OCI-LY7 (cell line): ENCODE results near the gene GTF3C1.

Experiments used
- CTCF ChIP-seq: fragments of 200-600 bp; sonication (generic); conservative IDR thresholded peaks from 2 replicates; pipeline ENCODE4 v1.5.1; 2014; ENCODE audit warnings: mild to moderate bottlenecking, antibody characterized with exemption, low read length, moderate library complexity, mixed read lengths
- EZH2phosphoT487 ChIP-seq: fragments of 200-600 bp; sonication (generic); IDR thresholded peaks from 2 replicates; pipeline ENCODE4 v1.6.1; 2018; ENCODE audit warnings: low read depth, borderline replicate concordance, mild to moderate bottlenecking, mixed run types, antibody characterized with exemption, low read length, moderate library complexity, mixed read lengths

- TF ChIP-seq CTCF: no peak
- TF ChIP-seq EZH2phosphoT487: no peak
Observed at GRCh38 chr16:27462846-27463682, 86.6 kb downstream of the GTF3C1 start.
